ENCODE results near the gene SLC22A7.

SLC22A7 gene

GRCh38 chr6:43261198-43261597, 36.9 kb upstream of the SLC22A7 start:
- no peaks in the 10 kb centered on the region for H3K36me3 ChIP-seq (replicated peaks; ENCODE audit: insufficient read depth, low read length)
- TF ChIP-seq CTCF (IDR thresholded peaks at IDR 0.05; ENCODE audit: low read length) (no peak), EZH2phosphoT487 (IDR thresholded peaks at IDR 0.05; ENCODE audit: low read length) (no peak), EZH2 (optimal IDR thresholded peaks at IDR 0.05; ENCODE audit: low read depth, low read length) (no peak)
- H3K4me2 ChIP-seq (ENCODE audit: low read depth, low read length), result no peak overlapping the region
- H3F3A ChIP-seq (ENCODE audit: insufficient read depth, low read length), result no peaks in the 10 kb centered on the region
- H3K9me2 ChIP-seq (replicated peaks; ENCODE audit: insufficient read depth, low read length), result no peaks in the 10 kb centered on the region
- H3K4me1 ChIP-seq (ENCODE audit: low read length), result peaks cover 13% of the 10 kb centered on the region
- no peaks in the 10 kb centered on the region for H3K79me2 ChIP-seq (ENCODE audit: low read length)
- no peak for DNase-seq
- H4K20me1 ChIP-seq (ENCODE audit: insufficient read depth, low read length), result no peaks in the 10 kb centered on the region
- no peak overlapping the region for H3K27ac ChIP-seq (ENCODE audit: low read length)
- H3K9me3 ChIP-seq (replicated peaks; ENCODE audit: insufficient read depth, low read length), result no peaks in the 10 kb centered on the region
- H3K4me3 ChIP-seq (ENCODE audit: low read length), result no peak overlapping the region
- no peaks in the 10 kb centered on the region for H3K27me3 ChIP-seq (replicated peaks; ENCODE audit: insufficient read depth, low read length)
- H3K9ac ChIP-seq (ENCODE audit: low read length), result no peak overlapping the region
- H2AFZ ChIP-seq (ENCODE audit: low read length), result no peak overlapping the region

DNA sequence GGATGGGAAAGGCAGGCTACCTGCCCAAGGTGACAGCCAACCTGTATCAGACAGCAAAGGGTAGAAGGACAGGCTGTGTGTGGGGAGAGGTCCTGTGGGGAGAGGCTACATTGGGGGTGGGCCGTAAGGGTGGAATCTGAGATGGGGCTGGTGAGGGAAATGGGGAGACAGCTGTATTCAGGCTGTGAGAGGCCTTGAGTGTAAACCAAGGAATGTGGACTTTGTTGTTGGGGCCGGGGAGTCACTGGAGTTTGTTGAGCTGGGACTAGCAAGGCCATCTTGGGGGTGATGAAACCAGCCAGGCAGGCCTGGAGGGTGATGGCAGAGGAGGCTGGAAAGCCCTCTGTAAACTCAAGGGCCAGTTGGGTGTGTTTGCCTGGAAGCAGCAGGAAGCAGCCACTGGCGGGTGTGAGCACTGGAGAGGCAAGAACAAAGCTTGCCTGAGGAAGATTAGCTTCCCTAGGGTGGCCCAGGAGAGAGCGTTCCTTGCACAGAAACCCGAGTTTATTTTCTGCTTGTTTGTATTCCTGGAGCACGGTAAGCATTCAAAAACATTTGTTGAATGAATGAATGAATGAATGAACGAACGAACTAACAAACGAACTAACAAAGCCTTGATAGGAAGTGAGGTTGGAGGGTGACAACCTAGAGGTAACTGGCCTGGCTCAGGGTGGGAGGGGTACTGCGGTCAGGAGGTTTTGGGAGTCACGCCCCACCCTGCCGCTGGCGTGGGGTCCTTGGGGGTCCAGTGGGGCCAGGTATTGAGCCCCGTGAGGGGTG, 35.9 kb upstream of the SLC22A7 start:
- Histone ChIP-seq H2AFZ (ENCODE audit: low read length) (no peak overlapping the region), H3F3A (ENCODE audit: insufficient read depth, low read length) (no peaks in the 10 kb centered on the region), H3K9me2 (replicated peaks; ENCODE audit: insufficient read depth, low read length) (no peaks in the 10 kb centered on the region), H3K36me3 (replicated peaks; ENCODE audit: insufficient read depth, low read length) (no peaks in the 10 kb centered on the region), H3K27me3 (replicated peaks; ENCODE audit: insufficient read depth, low read length) (no peaks in the 10 kb centered on the region), H3K9me3 (replicated peaks; ENCODE audit: insufficient read depth, low read length) (no peaks in the 10 kb centered on the region), H3K4me3 (ENCODE audit: low read length) (no peak overlapping the region), H3K9ac (ENCODE audit: low read length) (no peak overlapping the region), H3K27ac (ENCODE audit: low read length) (no peak overlapping the region), H3K4me1 (ENCODE audit: low read length) (peaks cover 11% of the 10 kb centered on the region), H4K20me1 (ENCODE audit: insufficient read depth, low read length) (no peaks in the 10 kb centered on the region), H3K79me2 (ENCODE audit: low read length) (no peaks in the 10 kb centered on the region), H3K4me2 (ENCODE audit: low read depth, low read length) (no peak overlapping the region)
- TF ChIP-seq CTCF (IDR thresholded peaks at IDR 0.05; ENCODE audit: low read length), result no peak
- TF ChIP-seq EZH2 (optimal IDR thresholded peaks at IDR 0.05; ENCODE audit: low read depth, low read length), result no peak
- TF ChIP-seq EZH2phosphoT487 (IDR thresholded peaks at IDR 0.05; ENCODE audit: low read length), result no peak
- DNase-seq, result no peak

DNA sequence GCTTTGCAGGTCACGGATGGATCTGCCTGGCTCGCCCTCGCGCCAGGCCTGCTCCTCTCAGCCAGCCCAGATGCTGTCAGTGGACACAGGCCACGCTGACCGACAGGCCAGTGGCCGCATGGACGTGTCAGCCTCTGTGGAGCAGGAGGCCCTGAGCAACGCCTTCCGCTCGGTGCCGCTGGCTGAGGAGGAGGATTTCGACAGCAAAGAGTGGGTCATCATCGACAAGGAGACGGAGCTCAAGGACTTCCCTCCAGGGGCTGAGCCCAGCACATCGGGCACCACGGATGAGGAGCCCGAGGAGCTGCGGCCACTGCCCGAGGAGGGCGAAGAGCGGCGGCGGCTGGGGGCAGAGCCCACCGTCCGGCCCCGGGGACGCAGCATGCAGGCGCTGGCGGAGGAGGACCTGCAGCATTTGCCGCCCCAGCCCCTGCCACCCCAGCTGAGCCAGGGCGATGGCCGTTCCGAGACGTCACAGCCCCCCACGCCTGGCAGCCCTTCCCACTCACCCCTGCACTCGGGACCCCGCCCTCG, 35.2 kb upstream of the SLC22A7 start:
- no peak for TF ChIP-seq EZH2phosphoT487 (IDR thresholded peaks at IDR 0.05; ENCODE audit: low read length)
- no peak for TF ChIP-seq EZH2 (optimal IDR thresholded peaks at IDR 0.05; ENCODE audit: low read depth, low read length)
- no peak for TF ChIP-seq CTCF (IDR thresholded peaks at IDR 0.05; ENCODE audit: low read length)

More for the DNA sequence above, 35.2 kb upstream of the SLC22A7 start:
- no peak overlapping the region for H3K27ac ChIP-seq (ENCODE audit: low read length)
- H3K9ac ChIP-seq (ENCODE audit: low read length), result no peak overlapping the region
- H4K20me1 ChIP-seq (ENCODE audit: insufficient read depth, low read length), result no peaks in the 10 kb centered on the region
- H3K79me2 ChIP-seq (ENCODE audit: low read length), result no peaks in the 10 kb centered on the region
- H3K9me3 ChIP-seq (replicated peaks; ENCODE audit: insufficient read depth, low read length), result no peaks in the 10 kb centered on the region
- H3K4me3 ChIP-seq (ENCODE audit: low read length), result no peak overlapping the region
- H3K4me2 ChIP-seq (ENCODE audit: low read depth, low read length), result no peak overlapping the region
- no peak overlapping the region for H2AFZ ChIP-seq (ENCODE audit: low read length)
- peaks cover 4% of the 10 kb centered on the region for H3K4me1 ChIP-seq (ENCODE audit: low read length)
- no peak for DNase-seq
- no peaks in the 10 kb centered on the region for H3K9me2 ChIP-seq (replicated peaks; ENCODE audit: insufficient read depth, low read length)
- no peaks in the 10 kb centered on the region for H3K27me3 ChIP-seq (replicated peaks; ENCODE audit: insufficient read depth, low read length)
- no peaks in the 10 kb centered on the region for H3F3A ChIP-seq (ENCODE audit: insufficient read depth, low read length)
- H3K36me3 ChIP-seq (replicated peaks; ENCODE audit: insufficient read depth, low read length), result no peaks in the 10 kb centered on the region
